Ovary (tissue), 9 donors: ENCODE measurements around the gene CFAP299. TPM values are rescaled to one million over a fixed set of nuclear protein-coding genes. Genes with fewer than 3 reads are reported as not detected.

Experiments
- DNase-seq, 5 donors: peaks; one replicate each; pipeline ENCODE4 v3.0.0-alpha.2; 2019 to 2020
- H3K27ac ChIP-seq, 2 donors: fragments of 200-600 bp; one replicate each; pipeline versions ENCODE4 v1.5.1 to v1.8.0; 2019 to 2022
- H3K27me3 ChIP-seq: fragments of 200-600 bp; one replicate; pipeline ENCODE4 v1.8.0; 2022
- H3K36me3 ChIP-seq: fragments of 200-600 bp; sonication (generic); one replicate; pipeline ENCODE4 v1.5.1; 2019
- H3K4me1 ChIP-seq: one replicate; pipeline ENCODE4 v1.8.1; 2013; ENCODE audit warnings: mild to moderate bottlenecking, moderate library complexity; ENCODE audit not compliant: insufficient read depth
- H3K4me3 ChIP-seq: fragments of 200-600 bp; sonication (generic); one replicate; pipeline ENCODE4 v1.5.1; 2017
- H3K9me3 ChIP-seq, 2 donors: fragments of 200-600 bp in 1 of 2; sonication (generic) in 1 of 2; one replicate each; pipeline versions ENCODE4 v1.5.1 to v1.8.1; 2013 to 2019; ENCODE audit warnings: mild to moderate bottlenecking in 1 of 2, moderate library complexity in 1 of 2
- EP300 ChIP-seq: sonication (generic); formaldehyde crosslinking; IDR thresholded peaks from one replicate; pipeline ENCODE4 v1.6.1; 2017; ENCODE audit warnings: antibody characterized with exemption
- POLR2A ChIP-seq: fragments of 450-650 bp; IDR thresholded peaks from one replicate; pipeline ENCODE4 v1.6.1; 2017; ENCODE audit warnings: antibody characterized with exemption, mild to moderate bottlenecking, moderate library complexity
- WGBS, 3 donors: extraction: QIAGEN DNeasy Blood & Tissue Kit in 1 of 3; methylation state at CpG; one replicate each; pipeline versions ENCODE4 v1.1.5 to v1.1.7; 2013 to 2017; 5-methylcytosine and 5-hydroxymethylcytosine counted together
- intact Hi-C, 4 donors: fragments of 100-400 bp; cut with DNase I; formaldehyde crosslinking; loops; one replicate each; pipeline versions ENCODE4 v1.11.0 to v1.15.1; 2022 to 2023
- polyA plus RNA-seq, 2 donors: library from polyadenylated mRNA; stranded (reverse); fragments of 200-250 nt in 1 of 2; fragments of 350-450 nt in 1 of 2; fragmentation: Illumina TruSeq in 1 of 2; extraction: RNeasy Lipid Tissue Mini Kit (QIAGEN cat#74804) in 1 of 2; gene quantifications; one replicate each; pipeline ENCODE4 v1.2.3, GENCODE V29; 2013 to 2014
- total RNA-seq, 7 donors: library from RNA; depleted of rRNA in 2 of 7; stranded (reverse); fragments of >200 nt in 2 of 7; fragmentation: NEBNext Ultra II Directional in 3 of 7; extraction: Animal tissue kit (Norgen Biotek cat#: 25700) in 3 of 7; gene quantifications; one replicate each; pipeline versions ENCODE4 v1.1.0 to v1.2.4, GENCODE V29; 2016 to 2023
- TF ChIP-seq, protein P1 (sequence below), 3 donors: fragments of 450-650 bp in 2 of 3; fragments of 200-600 bp in 1 of 3; IDR thresholded peaks; one replicate each; pipeline versions ENCODE4 v1.5.1 to v1.8.0; 2016 to 2022; ENCODE audit warnings: antibody characterized with exemption in 3 of 3, mild to moderate bottlenecking in 1 of 3
- donor health status: DM: no; HTN: no; CAD: no; lungs with moderate emphysema.
- donor health status: DM: no; HTN: no; CAD: no.
- donor health status: Bipolar disorder and iron deficiency.
- donor health status: DM: yes; HTN: yes; CAD: no.
- donor health status: DM: no; HTN: no; CAD: no.
- donor health status: DM: yes; HTN: yes; CAD: no.

CFAP299 gene
- total and polyA plus RNA-seq, 9 donors = 0.32 to 17.0 (median 0.97) TPM; not detected in 2

DNA sequence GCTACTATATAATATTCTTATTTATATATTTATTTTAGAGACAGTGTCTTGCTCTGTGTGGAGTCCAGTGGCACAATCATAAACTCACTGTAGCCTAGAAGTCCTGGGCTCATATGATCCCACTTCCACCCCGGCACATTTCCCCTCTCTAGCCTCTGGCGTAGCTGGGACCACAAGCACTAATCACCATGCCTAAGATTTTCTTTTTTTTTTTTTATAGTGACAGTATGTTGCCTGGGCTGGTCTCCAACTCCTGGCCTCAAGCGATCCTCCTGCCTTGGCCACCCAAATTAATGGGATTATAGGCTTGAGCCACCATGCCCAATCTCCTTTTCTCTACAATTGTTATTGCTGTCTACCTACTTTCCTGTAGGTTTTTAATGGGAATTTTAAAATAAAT, 620.9 kb downstream of the CFAP299 start:
- no peak for TF ChIP-seq POLR2A
- no peak for TF ChIP-seq EP300
- TF ChIP-seq, protein P1, sequence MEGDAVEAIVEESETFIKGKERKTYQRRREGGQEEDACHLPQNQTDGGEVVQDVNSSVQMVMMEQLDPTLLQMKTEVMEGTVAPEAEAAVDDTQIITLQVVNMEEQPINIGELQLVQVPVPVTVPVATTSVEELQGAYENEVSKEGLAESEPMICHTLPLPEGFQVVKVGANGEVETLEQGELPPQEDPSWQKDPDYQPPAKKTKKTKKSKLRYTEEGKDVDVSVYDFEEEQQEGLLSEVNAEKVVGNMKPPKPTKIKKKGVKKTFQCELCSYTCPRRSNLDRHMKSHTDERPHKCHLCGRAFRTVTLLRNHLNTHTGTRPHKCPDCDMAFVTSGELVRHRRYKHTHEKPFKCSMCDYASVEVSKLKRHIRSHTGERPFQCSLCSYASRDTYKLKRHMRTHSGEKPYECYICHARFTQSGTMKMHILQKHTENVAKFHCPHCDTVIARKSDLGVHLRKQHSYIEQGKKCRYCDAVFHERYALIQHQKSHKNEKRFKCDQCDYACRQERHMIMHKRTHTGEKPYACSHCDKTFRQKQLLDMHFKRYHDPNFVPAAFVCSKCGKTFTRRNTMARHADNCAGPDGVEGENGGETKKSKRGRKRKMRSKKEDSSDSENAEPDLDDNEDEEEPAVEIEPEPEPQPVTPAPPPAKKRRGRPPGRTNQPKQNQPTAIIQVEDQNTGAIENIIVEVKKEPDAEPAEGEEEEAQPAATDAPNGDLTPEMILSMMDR (IDR thresholded peaks at IDR 0.05) = no peak
- WGBS, 3 donors = 93 to 97% (median 95%) methylated on average over 3 of the region's 3 CpGs
- no peak overlapping the region for H3K27ac ChIP-seq
- H3K4me1 ChIP-seq = no peaks in the 10 kb centered on the region
- no peaks in the 10 kb centered on the region for H3K27me3 ChIP-seq
- no peaks in the 10 kb centered on the region for H3K9me3 ChIP-seq
- H3K4me3 ChIP-seq = no peak overlapping the region
- DNase-seq = no peak
- intact Hi-C loops = no loop called here
- H3K36me3 ChIP-seq = no peaks in the 10 kb centered on the region

DNA sequence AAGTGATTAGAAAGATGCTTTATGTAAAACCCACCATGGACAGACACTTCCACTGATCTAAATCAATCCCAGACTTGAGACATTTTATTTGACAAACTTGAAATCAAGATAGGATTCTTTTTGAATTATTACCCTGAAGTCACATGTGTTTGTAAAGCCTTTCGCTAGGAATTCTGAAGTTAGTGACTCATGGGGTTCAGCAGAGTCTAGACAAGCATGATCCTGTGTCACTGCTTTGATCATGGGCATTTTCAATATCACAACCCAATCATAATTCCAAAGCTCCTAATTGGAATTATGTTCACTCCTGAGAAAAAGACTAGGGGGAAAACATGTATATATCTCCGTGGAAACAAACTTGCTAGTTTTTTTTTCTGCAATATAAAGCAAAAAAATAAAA, 627.5 kb downstream of the CFAP299 start:
- intact Hi-C loops = no loop called here
- no peak for TF ChIP-seq EP300
- TF ChIP-seq, protein P1 (IDR thresholded peaks at IDR 0.05) = no peak
- no peak for TF ChIP-seq POLR2A
- H3K27ac ChIP-seq = no peak overlapping the region
- DNase-seq = no peak
- no peak overlapping the region for H3K4me3 ChIP-seq
- no peaks in the 10 kb centered on the region for H3K36me3 ChIP-seq
- H3K27me3 ChIP-seq = no peaks in the 10 kb centered on the region
- no peaks in the 10 kb centered on the region for H3K9me3 ChIP-seq
- no peaks in the 10 kb centered on the region for H3K4me1 ChIP-seq
- 87 to 91% (median 90%) methylated on average over 2 of the region's 2 CpGs for WGBS, 3 donors

DNA sequence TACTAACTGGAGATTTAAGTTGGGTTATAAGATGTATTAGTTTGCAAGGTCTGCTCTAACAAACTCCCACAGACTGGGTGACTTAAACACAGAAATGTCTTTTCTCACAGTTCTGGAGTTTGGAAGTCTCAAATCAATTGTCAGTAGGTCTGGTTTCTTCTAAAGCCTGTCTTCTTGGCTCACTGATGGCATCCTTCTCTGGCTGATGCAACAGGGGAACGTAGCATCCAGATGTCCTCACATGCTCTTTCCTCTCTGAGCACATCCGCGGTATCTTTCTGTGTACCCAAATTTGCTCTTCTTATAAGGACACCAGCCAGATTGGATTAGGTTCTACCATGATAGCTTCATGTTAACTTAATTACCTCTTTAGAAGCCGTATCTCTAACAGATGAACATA, 631.8 kb downstream of the CFAP299 start:
- no peak for DNase-seq
- H3K27ac ChIP-seq = no peak overlapping the region
- intact Hi-C loops = no loop called here
- H3K36me3 ChIP-seq = no peaks in the 10 kb centered on the region
- H3K4me3 ChIP-seq = no peak overlapping the region
- TF ChIP-seq, protein P1 (IDR thresholded peaks at IDR 0.05) = no peak
- TF ChIP-seq EP300 (no peak), POLR2A (no peak)
- H3K9me3 ChIP-seq = no peaks in the 10 kb centered on the region
- no peaks in the 10 kb centered on the region for H3K4me1 ChIP-seq
- no peaks in the 10 kb centered on the region for H3K27me3 ChIP-seq
- 89 to 93% (median 93%) methylated on average over 4 of the region's 4 CpGs for WGBS, 3 donors

DNA sequence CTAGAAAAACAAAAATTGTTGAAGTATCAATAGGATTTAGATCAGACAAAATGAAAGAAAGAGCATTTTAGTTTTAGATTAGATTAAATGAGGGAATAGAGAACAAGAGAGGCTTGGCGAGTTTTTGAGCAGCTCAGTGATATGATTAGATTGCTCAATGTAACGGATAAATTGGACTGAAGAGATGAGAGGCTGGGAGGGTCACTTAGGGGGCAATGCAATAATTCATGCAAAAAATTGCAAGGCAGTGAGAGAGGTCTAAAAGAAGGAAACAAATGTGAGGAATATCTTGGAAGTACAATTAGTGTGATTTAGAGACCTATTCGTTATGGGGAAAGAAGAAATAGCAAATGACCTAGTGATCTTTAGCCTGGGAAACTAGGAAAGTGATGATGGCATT, 644.7 kb downstream of the CFAP299 start:
- TF ChIP-seq POLR2A (no peak), EP300 (no peak)
- H3K9me3 ChIP-seq = no peaks in the 10 kb centered on the region
- no peaks in the 10 kb centered on the region for H3K4me1 ChIP-seq
- no peaks in the 10 kb centered on the region for H3K36me3 ChIP-seq
- 62 to 88% (median 83%) methylated on average over 3 of the region's 3 CpGs for WGBS, 3 donors
- no peaks in the 10 kb centered on the region for H3K27me3 ChIP-seq
- DNase-seq = no peak
- H3K4me3 ChIP-seq = no peak overlapping the region
- intact Hi-C loops = no loop called here
- H3K27ac ChIP-seq = no peak overlapping the region

DNA sequence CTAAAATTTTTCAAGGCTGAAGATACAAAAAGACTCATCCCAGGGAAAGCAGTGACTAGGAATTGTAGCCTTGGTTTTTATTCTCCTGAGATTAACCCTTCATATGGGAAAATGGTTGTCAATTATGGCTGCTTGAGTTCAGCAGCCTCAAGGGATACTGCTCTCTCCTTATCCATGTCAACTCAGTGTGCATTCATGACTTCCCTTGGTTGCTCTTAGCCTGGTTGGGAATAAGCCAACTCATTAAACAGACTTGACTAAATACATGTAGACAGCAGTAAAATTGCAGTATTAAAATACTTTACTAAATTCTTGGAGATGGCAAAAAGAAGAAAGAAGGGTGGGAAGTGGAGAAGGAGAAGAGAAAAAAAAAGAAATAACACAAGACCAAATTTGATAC, 650.5 kb downstream of the CFAP299 start:
- no peaks in the 10 kb centered on the region for H3K4me1 ChIP-seq
- H3K36me3 ChIP-seq = no peaks in the 10 kb centered on the region
- intact Hi-C loops = no loop called here
- no peak overlapping the region for H3K27ac ChIP-seq
- no peak overlapping the region for H3K4me3 ChIP-seq
- H3K27me3 ChIP-seq = no peaks in the 10 kb centered on the region
- TF ChIP-seq, protein P1 (IDR thresholded peaks at IDR 0.05) = no peak
- TF ChIP-seq EP300 = no peak
- no peak for TF ChIP-seq POLR2A
- no peak for DNase-seq
- no peaks in the 10 kb centered on the region for H3K9me3 ChIP-seq
